Adipocyte (in vitro differentiated cells): Measurements from ENCODE around the gene PLAA.
A peak's percentile ranks its signal among the peaks of the same experiment; 100 is the strongest.

Source experiments
- DNase-seq: peaks from one replicate; pipeline ENCODE4 v3.0.0-alpha.2; 2015; ENCODE audit warnings: low read depth
- H3K27me3 ChIP-seq: replicated peaks from 2 replicates; pipeline ENCODE4 v1.7.0; 2013; ENCODE audit warnings: mild to moderate bottlenecking, low read length, moderate library complexity; ENCODE audit not compliant: control insufficient read depth, insufficient read depth
- H3K36me3 ChIP-seq: 2 replicates; pipeline ENCODE4 v1.7.0; 2013; ENCODE audit warnings: low read length, mild to moderate bottlenecking, moderate library complexity; ENCODE audit not compliant: control insufficient read depth, insufficient read depth, severe bottlenecking
- H3K4me1 ChIP-seq: 2 replicates; pipeline ENCODE4 v1.7.0; 2013; ENCODE audit warnings: mild to moderate bottlenecking, low read length, moderate library complexity; ENCODE audit not compliant: control insufficient read depth, insufficient read depth
- H3K4me3 ChIP-seq: 2 replicates; pipeline ENCODE4 v1.7.0; 2013; ENCODE audit warnings: mild to moderate bottlenecking, low read length, moderate library complexity
- H3K9ac ChIP-seq: 2 replicates; pipeline ENCODE4 v1.7.0; 2013; ENCODE audit warnings: mild to moderate bottlenecking, low read length, moderate library complexity
- H3K9me3 ChIP-seq: 2 replicates; pipeline ENCODE4 v1.7.0; 2013; ENCODE audit warnings: mild to moderate bottlenecking, low read length, moderate library complexity; ENCODE audit not compliant: control insufficient read depth

Gene PLAA

DNA sequence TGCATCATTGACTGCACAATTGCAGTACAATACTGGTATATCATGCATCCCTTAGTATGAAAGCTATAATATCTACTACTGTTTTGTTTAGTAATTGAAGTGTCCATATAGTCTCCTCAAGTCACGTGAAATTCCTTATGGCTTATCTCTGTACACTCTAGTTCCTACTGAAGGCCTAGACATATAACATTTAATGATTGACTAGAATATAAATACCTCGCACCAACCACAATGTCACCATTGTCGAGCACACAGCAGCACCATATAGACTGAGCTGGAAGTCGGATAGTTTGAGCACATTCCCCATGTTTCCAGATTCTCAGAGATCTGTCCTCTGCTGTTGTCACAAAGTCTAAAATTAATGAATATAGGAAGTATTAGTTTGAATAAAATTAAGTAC is 21.4 kb downstream of the PLAA start:
- Histone ChIP-seq H3K9ac (no peak overlapping the region), H3K36me3 (peaks cover 75% of the 10 kb centered on the region), H3K27me3 (no peaks in the 10 kb centered on the region), H3K4me3 (no peak overlapping the region), H3K9me3 (no peaks in the 10 kb centered on the region), H3K4me1 (no peaks in the 10 kb centered on the region)
- no peak for DNase-seq

DNA sequence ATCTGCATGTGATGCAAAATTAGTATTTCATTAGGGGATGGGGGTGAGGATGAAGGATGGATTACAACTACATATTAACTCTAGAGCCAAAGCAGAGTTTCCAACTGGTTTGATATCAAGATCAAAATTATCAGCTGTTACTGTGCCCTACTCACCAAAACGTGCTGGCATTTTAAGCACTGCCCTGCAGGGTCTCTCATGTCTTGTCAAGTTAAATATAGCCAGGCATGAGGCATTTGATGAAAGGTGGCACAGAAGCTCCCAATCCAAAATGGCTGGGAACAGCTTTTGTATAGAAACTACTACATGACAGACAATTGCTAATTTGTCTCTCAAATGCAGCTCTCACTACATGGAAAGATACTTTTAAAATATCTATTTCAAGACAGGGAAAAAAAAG is 27.3 kb downstream of the PLAA start:
- Histone ChIP-seq H3K4me1 (no peaks in the 10 kb centered on the region), H3K36me3 (peaks cover 96% of the 10 kb centered on the region), H3K9me3 (no peaks in the 10 kb centered on the region), H3K4me3 (no peak overlapping the region), H3K27me3 (no peaks in the 10 kb centered on the region), H3K9ac (no peak overlapping the region)
- DNase-seq, result no peak

DNA sequence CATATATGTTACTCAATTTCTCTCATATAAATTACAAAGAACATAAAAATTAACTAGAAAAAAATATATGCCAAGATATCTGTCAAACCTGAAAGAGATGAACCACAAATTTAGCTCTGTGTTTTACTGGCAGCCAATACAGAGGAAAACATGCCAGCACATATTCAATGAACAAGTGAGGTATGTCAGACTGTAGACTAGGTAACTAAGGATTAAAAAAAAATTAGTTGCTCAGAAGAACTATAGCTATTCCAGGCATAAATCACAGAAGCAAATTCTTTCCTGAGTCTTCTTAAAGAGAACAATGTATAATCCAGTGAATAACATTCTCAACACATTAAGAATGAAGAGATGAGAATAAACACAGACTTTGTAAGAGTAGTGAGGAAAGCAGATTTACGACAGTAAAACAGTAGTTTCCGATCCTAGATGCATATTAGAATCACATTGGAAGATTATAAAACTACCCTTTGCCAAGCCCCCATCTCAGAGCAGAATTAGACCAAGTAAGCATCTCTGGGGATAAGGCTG is 33.8 kb downstream of the PLAA start:
- DNase-seq, result no peak
- H3K27me3 ChIP-seq, result no peaks in the 10 kb centered on the region
- H3K4me3 ChIP-seq, result no peak overlapping the region
- no peaks in the 10 kb centered on the region for H3K4me1 ChIP-seq
- H3K9ac ChIP-seq, result no peak overlapping the region
- H3K36me3 ChIP-seq, result peaks cover 74% of the 10 kb centered on the region
- H3K9me3 ChIP-seq, result no peaks in the 10 kb centered on the region

DNA sequence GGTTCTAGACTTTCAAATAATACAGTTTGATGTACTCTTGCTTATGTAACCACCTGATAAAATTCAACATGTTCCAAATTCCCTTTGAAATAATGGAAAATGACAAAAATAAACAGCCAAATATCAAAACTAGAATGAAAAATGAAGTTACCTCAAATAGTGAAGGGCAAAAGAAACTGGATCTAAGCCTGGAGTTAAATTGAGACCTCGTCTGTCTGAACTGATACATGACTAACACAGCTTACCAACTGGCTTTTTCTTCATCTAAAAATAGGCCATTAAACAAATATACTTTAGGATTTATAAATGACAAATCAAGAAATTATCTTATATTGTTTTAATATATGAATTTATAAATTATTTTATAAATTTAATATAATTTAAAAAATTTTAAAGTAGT is 42.4 kb downstream of the PLAA start:
- no peak overlapping the region for H3K9ac ChIP-seq
- H3K27me3 ChIP-seq, result no peaks in the 10 kb centered on the region
- no peak overlapping the region for H3K4me3 ChIP-seq
- no peaks in the 10 kb centered on the region for H3K9me3 ChIP-seq
- H3K4me1 ChIP-seq, result peaks cover 11% of the 10 kb centered on the region
- peaks cover 53% of the 10 kb centered on the region for H3K36me3 ChIP-seq
- no peak for DNase-seq

DNA sequence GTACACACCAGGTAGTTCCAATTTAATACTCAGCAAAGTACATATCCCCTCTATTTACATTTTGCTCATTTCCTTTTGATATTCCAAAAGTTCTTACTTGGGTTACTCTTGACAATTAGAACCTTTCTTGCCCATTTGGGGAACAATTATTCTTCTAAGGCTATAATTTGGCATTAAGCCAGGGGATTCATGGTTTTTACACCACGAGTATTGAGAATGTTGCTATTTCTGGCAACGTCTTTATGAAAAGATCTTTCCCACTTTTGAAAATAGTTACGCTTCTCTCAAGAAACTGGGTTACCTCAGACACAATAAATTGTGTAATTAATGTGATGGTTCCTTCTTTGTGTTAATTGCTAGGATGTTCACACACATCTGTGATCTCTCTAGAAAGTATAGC is 43.0 kb downstream of the PLAA start:
- Histone ChIP-seq H3K36me3 (peaks cover 49% of the 10 kb centered on the region), H3K9me3 (no peaks in the 10 kb centered on the region), H3K4me3 (no peak overlapping the region), H3K9ac (no peak overlapping the region), H3K4me1 (peaks cover 11% of the 10 kb centered on the region), H3K27me3 (no peaks in the 10 kb centered on the region)
- DNase-seq, result no peak

DNA sequence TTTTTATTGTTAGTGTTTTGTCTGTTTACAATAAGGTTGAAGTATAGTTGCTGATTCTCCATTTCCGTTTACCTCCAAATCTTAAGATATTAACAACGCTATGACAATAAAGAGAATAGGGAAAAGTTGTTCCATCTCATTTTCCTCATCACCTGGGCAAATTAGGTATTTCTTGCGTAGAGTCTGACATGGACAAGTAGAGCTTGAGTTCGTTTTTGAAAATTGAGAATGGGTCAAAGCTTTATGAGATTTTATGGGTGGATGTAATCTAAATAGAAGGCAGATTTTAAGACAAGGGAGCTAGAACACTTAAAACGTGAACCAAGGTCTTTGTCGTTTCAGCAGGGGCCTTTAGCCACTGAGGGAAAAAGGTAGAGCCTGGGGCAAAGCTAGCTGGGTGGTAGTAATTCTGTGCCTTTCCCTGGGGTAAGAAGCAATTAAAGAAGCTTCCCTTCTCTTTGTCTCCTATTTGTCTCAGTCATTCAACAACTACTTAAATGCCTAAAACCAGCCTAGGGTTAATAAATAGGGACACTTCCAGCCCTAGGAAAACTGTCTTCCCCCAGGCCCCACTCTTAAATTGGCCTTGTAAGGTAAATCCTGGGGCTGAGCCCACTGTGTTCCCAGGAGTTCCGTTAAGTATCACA is 53.9 kb downstream of the PLAA start:
- Histone ChIP-seq H3K4me3 (peak overlapping the region; percentile 96), H3K4me1 (peaks cover 20% of the 10 kb centered on the region), H3K9ac (peak overlapping the region; percentile 94), H3K36me3 (no peaks in the 10 kb centered on the region), H3K27me3 (no peaks in the 10 kb centered on the region), H3K9me3 (no peaks in the 10 kb centered on the region)
- DNase-seq, result no peak

DNA sequence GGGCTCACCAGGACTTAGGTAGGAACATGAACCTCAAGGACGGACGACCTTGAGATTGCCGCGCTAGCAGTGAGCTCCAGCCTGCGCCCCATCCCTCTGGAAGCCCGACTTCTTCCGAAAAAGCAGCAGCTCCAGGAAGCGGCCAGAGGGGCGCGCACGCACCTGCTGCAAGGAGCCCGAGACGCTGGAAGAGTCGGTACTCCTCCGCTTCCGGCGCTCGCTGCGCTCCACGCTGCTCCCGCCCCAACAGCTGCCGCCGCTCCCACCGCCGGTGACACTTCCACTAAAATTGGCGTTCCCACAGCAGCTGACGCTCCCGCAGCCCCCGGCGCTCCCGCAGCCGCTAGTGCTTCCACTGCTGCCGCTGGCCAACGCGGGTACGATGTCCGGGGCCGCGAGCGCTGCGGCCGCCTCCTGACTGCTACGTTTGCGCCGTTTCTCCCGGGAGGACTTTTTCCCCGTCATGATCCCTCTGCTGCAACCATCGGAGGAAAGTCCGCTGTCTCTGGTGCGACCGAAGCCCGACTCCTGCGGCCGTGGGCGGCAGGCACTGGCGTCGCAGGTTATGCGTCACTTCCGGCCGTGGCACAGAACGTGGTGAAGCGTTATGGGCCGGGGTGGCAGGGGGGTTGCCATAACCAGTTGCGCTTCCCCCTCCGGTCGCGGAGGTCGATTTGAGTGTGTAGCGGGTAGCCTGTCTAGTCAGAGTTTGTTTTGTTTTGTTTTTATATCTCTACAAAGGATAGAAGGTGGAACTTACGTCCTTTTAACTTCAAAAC is 54.6 kb downstream of the PLAA start, which contains the start of gene CAAP1:
CAAP1 (minus strand) TSS at position 552 of the 779 bp plus-strand sequence; CDS start at position 465, 87 bp downstream.
- Histone ChIP-seq H3K4me3 (peak within 1 kb of the TSS; percentile 96), H3K36me3 (no peaks in the 10 kb centered on the region), H3K9ac (peak within 1 kb of the TSS; percentile 94), H3K4me1 (peaks cover 22% of the 10 kb centered on the region), H3K9me3 (no peaks in the 10 kb centered on the region), H3K27me3 (no peaks in the 10 kb centered on the region)
- peak; percentile 98 for DNase-seq

DNA sequence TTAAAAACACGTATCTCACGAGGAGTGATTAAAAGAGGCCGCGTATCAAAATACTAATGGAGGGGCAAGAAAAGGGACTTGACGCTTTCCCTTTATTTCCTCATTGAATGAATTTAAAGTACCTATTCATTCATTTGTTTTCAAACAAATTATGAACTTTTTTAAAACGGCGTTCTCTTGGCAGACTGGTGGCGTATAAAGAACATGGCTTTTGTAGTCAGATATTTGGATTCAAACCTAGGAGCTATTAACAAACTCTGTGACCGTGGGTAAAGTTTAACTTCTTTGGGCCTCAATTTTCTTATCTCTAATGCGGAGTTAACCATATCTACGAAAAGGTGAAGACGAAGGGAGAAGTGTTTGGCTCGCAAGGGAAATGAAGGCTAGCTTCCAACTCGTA is 55.3 kb downstream of the PLAA start:
- peak; percentile 27 for DNase-seq

DNA sequence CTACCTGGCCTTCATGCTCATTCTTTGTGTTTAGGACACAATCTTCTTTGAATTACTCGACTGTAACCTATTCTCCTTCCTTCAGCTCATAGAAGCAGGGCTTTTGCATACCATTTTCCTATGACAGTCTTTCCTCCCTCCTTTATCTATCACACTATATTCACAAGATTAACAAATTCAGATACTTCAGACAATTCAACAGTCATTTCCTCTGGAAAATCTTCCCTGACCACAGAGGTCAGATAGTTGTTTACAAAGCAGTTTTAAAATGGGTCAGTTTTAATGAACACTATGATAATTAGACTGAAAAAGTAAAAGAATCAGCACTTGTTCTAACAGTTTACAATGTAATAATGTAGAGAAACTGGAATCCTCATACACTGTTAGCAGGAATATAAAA is 58.8 kb downstream of the PLAA start:
- no peak for DNase-seq
- Histone ChIP-seq H3K36me3 (peaks cover 12% of the 10 kb centered on the region), H3K27me3 (no peaks in the 10 kb centered on the region), H3K4me3 (no peak overlapping the region), H3K4me1 (peaks cover 20% of the 10 kb centered on the region), H3K9me3 (no peaks in the 10 kb centered on the region), H3K9ac (no peak overlapping the region)

More for the DNA sequence above, 55.3 kb downstream of the PLAA start:
- peak overlapping the region; percentile 94 for H3K9ac ChIP-seq
- H3K27me3 ChIP-seq, result no peaks in the 10 kb centered on the region
- H3K4me1 ChIP-seq, result peaks cover 22% of the 10 kb centered on the region
- H3K9me3 ChIP-seq, result no peaks in the 10 kb centered on the region
- peak overlapping the region; percentile 96 for H3K4me3 ChIP-seq
- H3K36me3 ChIP-seq, result no peaks in the 10 kb centered on the region

DNA sequence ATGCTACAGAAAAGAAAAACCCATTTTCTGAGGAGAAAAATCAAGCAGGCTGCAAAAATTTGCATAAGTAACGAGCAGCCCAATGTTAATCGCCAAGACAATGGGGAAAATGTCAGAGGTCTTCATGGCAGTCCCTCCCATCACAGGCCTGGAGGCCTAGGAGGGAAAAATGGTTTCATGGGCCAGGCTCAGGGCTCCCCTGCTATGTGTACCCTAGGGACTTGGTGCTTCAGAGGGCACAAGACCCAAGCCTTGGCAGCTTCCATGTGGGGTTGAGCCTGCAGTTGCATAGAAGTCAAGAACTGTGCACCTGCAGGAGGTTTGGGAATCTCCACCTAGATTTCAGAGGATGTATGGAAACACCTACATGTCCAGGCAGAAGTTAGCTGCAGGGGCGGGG is 64.9 kb downstream of the PLAA start:
- no peak for DNase-seq
- H3K27me3 ChIP-seq, result no peaks in the 10 kb centered on the region
- no peak overlapping the region for H3K4me3 ChIP-seq
- H3K9ac ChIP-seq, result no peak overlapping the region
- no peaks in the 10 kb centered on the region for H3K4me1 ChIP-seq
- no peaks in the 10 kb centered on the region for H3K9me3 ChIP-seq
- H3K36me3 ChIP-seq, result peaks cover 36% of the 10 kb centered on the region

DNA sequence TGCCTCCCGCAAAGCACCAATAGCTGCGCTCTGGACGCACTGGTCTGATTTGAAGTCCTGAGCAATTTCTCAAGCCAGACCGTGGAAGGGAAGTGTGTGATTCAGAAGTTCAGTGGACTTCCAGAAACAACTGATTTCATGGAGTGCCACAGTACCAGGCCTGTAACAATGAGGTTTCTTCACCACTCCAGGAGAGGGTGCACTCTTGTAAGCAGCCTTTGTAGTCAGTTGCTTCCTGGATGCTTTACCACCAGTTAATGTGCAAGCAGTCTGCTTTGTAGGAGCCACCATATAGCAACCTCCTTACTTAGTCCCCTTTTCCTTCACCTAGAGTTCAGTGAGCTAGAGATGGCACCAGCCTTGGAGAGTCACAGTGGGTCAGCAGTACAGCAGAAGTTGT is 66.8 kb downstream of the PLAA start:
- no peaks in the 10 kb centered on the region for H3K9me3 ChIP-seq
- H3K4me1 ChIP-seq, result no peaks in the 10 kb centered on the region
- DNase-seq, result no peak
- no peaks in the 10 kb centered on the region for H3K27me3 ChIP-seq
- peaks cover 43% of the 10 kb centered on the region for H3K36me3 ChIP-seq
- H3K9ac ChIP-seq, result no peak overlapping the region
- no peak overlapping the region for H3K4me3 ChIP-seq
